Testis (tissue), 3 donors: Measurements from ENCODE around the gene ZNF771. TPM values are rescaled to one million over a fixed set of nuclear protein-coding genes. Genes with fewer than 3 reads are reported as not detected.

Experiments
- DNase-seq: peaks from one replicate; pipeline ENCODE4 v3.0.0-alpha.2; 2019
- H3K27ac ChIP-seq, 2 donors: fragments of 200-600 bp; sonication (generic); one replicate each; pipeline ENCODE4 v1.5.1; 2019
- H3K27me3 ChIP-seq: fragments of 200-600 bp; sonication (generic); one replicate; pipeline ENCODE4 v1.5.1; 2019
- H3K36me3 ChIP-seq: fragments of 200-600 bp; sonication (generic); one replicate; pipeline ENCODE4 v1.5.1; 2017; ENCODE audit warnings: low read depth; ENCODE audit errors: missing control alignments
- H3K4me1 ChIP-seq: fragments of 200-600 bp; sonication (generic); one replicate; pipeline ENCODE4 v1.5.1; 2019
- H3K4me3 ChIP-seq, 2 donors: fragments of 200-600 bp; sonication (generic); one replicate each; pipeline ENCODE4 v1.5.1; 2017 to 2019
- H3K9me3 ChIP-seq: fragments of 200-600 bp; sonication (generic); one replicate; pipeline ENCODE4 v1.5.1; 2017
- CTCF ChIP-seq, 3 experiments: fragments of 450-650 bp in 2 of 3; fragments of 200-600 bp in 1 of 3; sonication (generic) in 1 of 3; IDR thresholded peaks; one replicate each; pipeline ENCODE4 v1.5.1; 2016 to 2019; ENCODE audit warnings: antibody characterized with exemption in 3 of 3, mild to moderate bottlenecking in 2 of 3, moderate library complexity in 1 of 3
- POLR2A ChIP-seq: fragments of 450-650 bp; IDR thresholded peaks from one replicate; pipeline ENCODE4 v1.6.1; 2017; ENCODE audit warnings: antibody characterized with exemption, mild to moderate bottlenecking, moderate library complexity
- WGBS, 2 donors: methylation state at CpG; one replicate each; pipeline ENCODE4 v1.1.5; 2018; 5-methylcytosine and 5-hydroxymethylcytosine counted together
- intact Hi-C: fragments of 100-400 bp; cut with DNase I; formaldehyde crosslinking; loops from one replicate; pipeline ENCODE4 v1.15.1; 2023; ENCODE audit warnings: low total_unique reads
- polyA plus RNA-seq: library from polyadenylated mRNA; stranded (reverse); fragments of 350-450 nt; fragmentation: Illumina TruSeq; extraction: RNeasy Lipid Tissue Mini Kit (QIAGEN cat#74804); gene quantifications from one replicate; pipeline ENCODE4 v1.2.3, GENCODE V29; 2014; ENCODE audit warnings: low read depth, low replicate concordance; ENCODE audit not compliant: insufficient read depth
- total RNA-seq, 2 donors: library from RNA; depleted of rRNA; stranded (reverse); fragments of >200 nt; gene quantifications; one replicate each; pipeline ENCODE4 v1.2.3, GENCODE V29; 2016

The ZNF771 gene
- total and polyA plus RNA-seq, 3 donors from 2014 or later = 3.0 to 37.2 (median 35.6) TPM

GRCh38 chr16:30377812-30378235, 29.6 kb upstream of the ZNF771 start:
- DNase-seq = peak; percentile 95
- Histone ChIP-seq H3K27ac (peak overlapping the region; percentile 98 to 100), H3K27me3 (no peaks in the 10 kb centered on the region), H3K9me3 (no peaks in the 10 kb centered on the region), H3K36me3 (no peaks in the 10 kb centered on the region), H3K4me3 (peak overlapping the region; percentile 66 to 95), H3K4me1 (peaks cover 13% of the 10 kb centered on the region)
- 0% methylated on average over 13 to 39 of the region's 39 CpGs for WGBS, 2 donors
- TF ChIP-seq POLR2A = no peak
- no peak for TF ChIP-seq CTCF (IDR thresholded peaks at IDR 0.05)
- intact Hi-C loops = no loop called here

GRCh38 chr16:30378236-30379157, 28.9 kb upstream of the ZNF771 start:
- H3K36me3 ChIP-seq = no peaks in the 10 kb centered on the region
- H3K4me1 ChIP-seq = peaks cover 13% of the 10 kb centered on the region
- WGBS, 2 donors = 1% methylated on average over 32 to 62 of the region's 67 CpGs
- H3K9me3 ChIP-seq = no peaks in the 10 kb centered on the region
- no peak for TF ChIP-seq POLR2A
- TF ChIP-seq CTCF (IDR thresholded peaks at IDR 0.05) = peak in 1 of 3 experiments; percentile 18
- peak overlapping the region; percentile 66 to 95 for H3K4me3 ChIP-seq
- peak; percentile 99 for DNase-seq
- peak overlapping the region; percentile 98 to 100 for H3K27ac ChIP-seq
- intact Hi-C loops = no loop called here
- H3K27me3 ChIP-seq = no peaks in the 10 kb centered on the region

- Histone ChIP-seq H3K4me3 (peak overlapping the region; percentile 66 to 95), H3K27ac (peak overlapping the region; percentile 98 to 100), H3K36me3 (no peaks in the 10 kb centered on the region), H3K4me1 (peaks cover 13% of the 10 kb centered on the region), H3K27me3 (no peaks in the 10 kb centered on the region), H3K9me3 (no peaks in the 10 kb centered on the region)
- TF ChIP-seq POLR2A (no peak), CTCF (IDR thresholded peaks at IDR 0.05) (no peak)
- WGBS, 2 donors = 25 to 35% methylated on average over 13 to 27 of the region's 27 CpGs
- intact Hi-C loops = no loop called here
- DNase-seq = no peak
Observed at GRCh38 chr16:30379158-30379783, 28.1 kb upstream of the ZNF771 start.

GRCh38 chr16:30380072-30380802, 27.2 kb upstream of the ZNF771 start:
- no peaks in the 10 kb centered on the region for H3K27me3 ChIP-seq
- intact Hi-C loops = no loop called here
- no peak overlapping the region for H3K27ac ChIP-seq
- peaks cover 13% of the 10 kb centered on the region for H3K4me1 ChIP-seq
- no peaks in the 10 kb centered on the region for H3K36me3 ChIP-seq
- no peak for DNase-seq
- no peak for TF ChIP-seq POLR2A
- TF ChIP-seq CTCF (IDR thresholded peaks at IDR 0.05) = no peak
- H3K9me3 ChIP-seq = no peaks in the 10 kb centered on the region
- no peak overlapping the region for H3K4me3 ChIP-seq
- WGBS, 2 donors = 83 to 89% methylated on average over 4 of the region's 4 CpGs
